GM13976 (cell line): Measurements from ENCODE around the gene SLC2A13.

Experiments used
- DNase-seq: peaks from one replicate; pipeline ENCODE4 v3.0.0; 2012; ENCODE audit warnings: low spot score
- in situ Hi-C: fragments of 300-500 bp; cut with MboI; formaldehyde crosslinking; loops from one replicate; pipeline ENCODE4 v1.12.0; 2022; ENCODE audit warnings: low sequenced_read_pairs, mixed read lengths, inconsistent platforms; ENCODE audit not compliant: unreplicated experiment
- TF ChIP-seq, protein P1 (sequence below): IDR thresholded peaks from 2 replicates; pipeline ENCODE4 v1.5.1; 2012; ENCODE audit warnings: borderline replicate concordance, mild to moderate bottlenecking; ENCODE audit not compliant: insufficient read depth; ENCODE audit errors: extremely low read depth, missing control alignments, control extremely low read depth

SLC2A13 gene

DNA sequence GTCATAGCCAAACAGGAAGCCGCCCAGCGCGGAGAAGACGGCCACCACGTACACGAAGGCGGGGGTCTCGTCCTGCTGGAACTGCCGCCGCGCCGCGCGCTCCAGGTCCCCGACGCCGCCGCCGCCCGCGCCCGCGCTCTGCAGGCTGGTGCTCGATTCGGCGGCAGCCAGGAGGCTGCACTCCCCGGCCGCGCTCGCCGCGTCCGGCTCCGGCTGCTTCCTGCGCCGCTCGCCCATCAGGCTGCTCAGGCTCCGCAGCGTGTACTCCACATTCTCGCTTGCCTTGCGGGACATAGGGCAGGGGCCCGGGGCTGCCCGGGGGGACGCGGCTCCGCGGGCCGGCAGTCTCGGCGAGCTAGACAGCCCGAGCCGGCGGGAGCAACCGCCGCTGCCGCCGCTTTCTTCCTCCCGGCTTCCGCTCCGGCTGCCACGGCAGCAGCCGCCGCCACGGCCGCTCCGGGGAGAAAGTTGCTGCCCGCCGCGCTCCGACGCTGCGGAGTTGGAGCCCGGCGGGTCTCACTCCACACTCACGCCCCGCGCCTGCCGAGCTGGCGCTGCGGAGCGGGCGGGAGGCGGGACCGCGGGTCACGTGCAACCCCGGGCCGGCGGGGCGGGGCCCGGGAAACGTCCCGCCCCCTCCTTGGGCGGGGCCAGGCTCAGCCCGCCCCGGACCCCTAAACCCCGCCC is at the start of gene SLC2A13:
SLC2A13 (minus strand) TSS at position 567 of the 687 bp plus-strand sequence; CDS start at position 294, 273 bp downstream.
- in situ Hi-C loops = loop anchor here (25.0 kb wide), 1 partner anchor 343 kb away; no protein-coding TSS in a partner anchor
- TF ChIP-seq, protein P1, sequence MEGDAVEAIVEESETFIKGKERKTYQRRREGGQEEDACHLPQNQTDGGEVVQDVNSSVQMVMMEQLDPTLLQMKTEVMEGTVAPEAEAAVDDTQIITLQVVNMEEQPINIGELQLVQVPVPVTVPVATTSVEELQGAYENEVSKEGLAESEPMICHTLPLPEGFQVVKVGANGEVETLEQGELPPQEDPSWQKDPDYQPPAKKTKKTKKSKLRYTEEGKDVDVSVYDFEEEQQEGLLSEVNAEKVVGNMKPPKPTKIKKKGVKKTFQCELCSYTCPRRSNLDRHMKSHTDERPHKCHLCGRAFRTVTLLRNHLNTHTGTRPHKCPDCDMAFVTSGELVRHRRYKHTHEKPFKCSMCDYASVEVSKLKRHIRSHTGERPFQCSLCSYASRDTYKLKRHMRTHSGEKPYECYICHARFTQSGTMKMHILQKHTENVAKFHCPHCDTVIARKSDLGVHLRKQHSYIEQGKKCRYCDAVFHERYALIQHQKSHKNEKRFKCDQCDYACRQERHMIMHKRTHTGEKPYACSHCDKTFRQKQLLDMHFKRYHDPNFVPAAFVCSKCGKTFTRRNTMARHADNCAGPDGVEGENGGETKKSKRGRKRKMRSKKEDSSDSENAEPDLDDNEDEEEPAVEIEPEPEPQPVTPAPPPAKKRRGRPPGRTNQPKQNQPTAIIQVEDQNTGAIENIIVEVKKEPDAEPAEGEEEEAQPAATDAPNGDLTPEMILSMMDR = no peak
- DNase-seq = peak; percentile 87

DNA sequence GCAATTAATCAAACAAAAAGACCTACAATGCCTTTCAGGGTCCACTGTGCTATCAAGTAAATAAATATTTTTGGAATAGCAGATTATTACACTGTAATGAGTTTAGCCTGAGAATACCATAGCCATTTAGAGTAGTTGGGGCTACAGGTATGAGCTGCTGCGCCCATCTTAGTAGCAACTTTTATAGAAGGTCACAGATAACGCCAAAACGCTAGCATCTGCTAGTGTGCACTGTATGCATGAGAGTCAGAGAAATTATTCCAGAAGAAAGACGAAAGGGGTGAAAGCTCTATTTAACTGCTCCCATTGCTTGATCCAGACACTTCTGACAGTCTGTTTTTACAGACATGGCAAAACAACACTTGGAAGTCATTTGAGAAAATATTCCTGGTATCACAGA is 48.5 kb upstream of the SLC2A13 start:
- TF ChIP-seq, protein P1 = no peak
- DNase-seq = no peak
- in situ Hi-C loops = loop anchor here (5.0 kb wide), 1 partner anchor 158 kb away; no protein-coding TSS in a partner anchor

DNA sequence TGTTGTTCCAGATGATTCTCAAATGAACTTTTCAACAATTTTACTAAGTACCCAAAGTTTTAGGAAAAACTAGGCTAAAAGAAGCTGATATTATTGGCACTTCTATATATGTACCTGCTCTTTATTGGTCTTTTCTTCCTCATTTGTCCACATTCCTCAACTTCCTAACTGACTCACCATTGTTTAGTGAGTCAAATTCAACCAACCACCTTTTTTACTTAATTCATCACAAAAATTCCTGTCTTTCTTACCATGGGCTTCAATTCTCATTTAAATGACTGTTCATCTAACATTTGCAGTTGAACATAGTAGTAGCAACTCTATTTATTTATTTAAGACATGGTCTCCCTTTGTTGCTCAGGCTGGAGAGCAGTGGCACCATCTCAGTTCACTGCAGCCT is 47.6 kb upstream of the SLC2A13 start:
- DNase-seq = no peak
- in situ Hi-C loops = loop anchor here (5.0 kb wide), 1 partner anchor 159 kb away; no protein-coding TSS in a partner anchor
- TF ChIP-seq, protein P1 = no peak

DNA sequence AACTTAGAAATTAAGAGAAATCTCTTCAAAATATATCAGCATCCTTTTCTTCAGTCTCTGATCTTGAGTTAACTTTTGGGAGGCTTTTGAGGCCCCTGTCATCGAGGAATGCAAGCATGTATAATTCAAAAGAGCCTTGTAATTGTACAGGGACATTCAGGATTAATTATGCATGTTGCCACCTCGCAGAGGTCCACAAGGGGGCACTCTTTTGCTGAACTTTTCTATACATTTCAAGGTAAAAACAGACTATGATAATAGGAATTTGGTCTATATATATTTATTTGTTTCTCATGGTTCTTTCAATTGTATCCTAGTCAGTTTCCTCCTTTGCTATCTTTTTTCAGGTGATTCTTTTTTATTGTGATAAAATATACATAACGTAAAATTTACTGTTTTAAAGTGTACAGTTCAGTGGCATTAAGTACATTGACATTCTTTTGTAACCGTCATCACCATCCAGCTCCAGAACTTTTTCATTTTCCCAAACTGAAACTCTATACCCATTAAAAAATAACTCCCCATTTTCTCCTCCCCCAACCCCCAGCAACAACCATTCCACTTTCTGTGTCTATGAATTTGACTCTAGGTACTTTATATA is 47.0 kb upstream of the SLC2A13 start:
- DNase-seq = no peak
- in situ Hi-C loops = loop anchor here (5.0 kb wide), 1 partner anchor 159 kb away; no protein-coding TSS in a partner anchor
- TF ChIP-seq, protein P1 = peak; percentile 80

DNA sequence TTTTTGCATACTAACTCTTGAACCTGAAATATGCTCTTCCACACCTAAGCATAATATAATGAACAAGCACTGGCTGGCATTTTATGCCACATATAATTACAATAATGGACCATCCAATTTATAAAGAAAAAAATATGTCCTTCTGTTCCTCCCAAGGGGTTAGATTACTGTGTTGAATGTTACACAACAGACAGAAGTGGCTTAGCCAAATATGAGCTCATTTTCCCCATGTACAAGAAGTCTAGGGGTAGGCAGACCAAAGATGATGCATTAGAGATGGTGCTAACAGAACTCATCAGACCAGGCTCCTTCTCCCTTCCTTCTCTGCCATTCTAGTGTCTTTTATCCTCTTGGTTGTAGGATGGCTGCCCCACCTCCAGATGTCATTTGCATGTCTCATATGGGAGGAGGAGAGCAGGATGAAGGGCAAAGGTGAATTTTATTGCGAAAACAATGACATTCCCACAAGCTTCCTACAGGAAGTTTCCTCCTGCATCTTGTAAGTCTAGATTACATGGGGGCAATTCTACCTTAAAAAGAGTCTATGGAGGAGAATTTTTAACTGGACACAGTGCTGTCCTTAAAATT is 43.9 kb upstream of the SLC2A13 start:
- no peak for DNase-seq
- TF ChIP-seq, protein P1 = no peak
- in situ Hi-C loops = loop anchor here (5.0 kb wide), 1 partner anchor 163 kb away; no protein-coding TSS in a partner anchor

DNA sequence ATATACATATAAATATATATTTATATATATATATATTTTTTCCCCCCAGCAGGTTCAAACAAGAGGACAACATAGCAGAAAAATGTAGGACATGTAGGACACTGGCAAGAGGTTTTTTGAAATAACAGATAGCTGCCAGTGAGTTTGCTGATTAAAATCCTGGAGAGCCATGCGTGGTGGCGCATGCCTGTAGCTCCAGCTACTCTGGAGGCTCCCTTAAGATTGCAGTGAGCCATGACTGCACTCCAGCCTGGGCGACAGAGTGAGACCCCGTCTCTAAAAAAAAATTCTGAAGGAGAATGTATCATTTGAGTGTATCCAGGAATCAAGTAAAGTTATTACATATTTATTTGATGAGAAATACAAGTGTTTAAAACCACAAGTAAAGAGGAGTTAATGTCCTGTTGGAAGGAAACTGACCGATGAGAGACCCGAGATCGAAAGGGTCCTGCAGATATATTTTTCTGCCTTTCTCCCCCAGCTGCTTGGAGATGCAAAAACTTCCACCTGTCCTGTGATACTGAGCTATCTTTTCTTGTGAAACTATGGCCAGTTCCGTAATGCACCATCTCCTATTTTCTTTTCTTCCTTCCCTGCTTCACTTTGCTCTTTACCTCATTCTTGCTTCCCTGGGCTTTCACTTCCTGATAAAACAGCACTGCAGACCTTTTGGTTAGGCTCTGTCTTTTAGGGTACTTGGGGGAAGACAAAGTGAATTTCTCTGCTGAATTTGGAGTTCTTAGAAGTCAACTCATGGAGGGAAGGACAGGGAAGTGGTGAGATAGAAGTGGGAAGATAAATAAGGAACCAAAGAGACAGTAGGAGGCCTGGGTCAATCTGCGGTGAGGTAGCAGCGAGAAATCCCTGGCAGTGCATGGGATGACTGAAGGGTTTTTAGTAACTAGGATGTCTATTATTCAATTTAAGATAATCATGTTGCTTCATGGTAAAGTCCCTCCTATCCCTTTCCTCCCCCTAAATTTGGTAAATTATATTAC is 41.2 kb upstream of the SLC2A13 start:
- in situ Hi-C loops = no loop called here
- DNase-seq = no peak

More for the DNA sequence above, 41.2 kb upstream of the SLC2A13 start:
- TF ChIP-seq, protein P1 = no peak
